ENCODE data around the gene ADGRB3.

DNA sequence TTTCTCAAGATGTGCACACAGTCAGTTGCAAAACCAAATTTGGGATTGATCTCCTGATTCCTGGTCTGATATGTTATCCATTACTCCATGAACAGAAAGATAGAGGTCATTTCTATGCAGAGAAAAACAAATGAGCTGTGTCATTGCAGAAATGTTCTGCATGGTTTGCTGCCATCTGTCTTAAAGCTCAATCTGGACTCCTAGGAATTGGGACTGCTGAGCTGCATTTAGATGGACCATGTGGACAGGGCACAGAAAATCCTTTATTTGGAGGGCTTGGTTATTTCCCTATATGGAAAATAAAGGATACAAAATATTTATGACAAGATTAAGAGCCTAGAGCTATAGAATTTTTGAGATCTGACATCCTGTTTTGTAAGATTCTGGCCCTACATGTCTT lies 91.3 kb downstream of the ADGRB3 start:
- TF ChIP-seq EZH2phosphoT487 (IDR thresholded peaks at IDR 0.05; ENCODE audit: borderline replicate concordance, low read depth) (no peak), FOXM1 (IDR thresholded peaks at IDR 0.05; ENCODE audit: low read depth) (no peak), MXI1 (IDR thresholded peaks at IDR 0.05; ENCODE audit: low read depth, low read length) (no peak), SMC3 (IDR thresholded peaks at IDR 0.05; ENCODE audit: low read depth, low read length) (no peak), RAD21 (IDR thresholded peaks at IDR 0.05; ENCODE audit: low read length) (no peak), POLR2AphosphoS5 (IDR thresholded peaks at IDR 0.05; ENCODE audit: low read depth, low read length) (no peak), MAX (IDR thresholded peaks at IDR 0.05; ENCODE audit: low read depth) (no peak), JUND (IDR thresholded peaks at IDR 0.05) (no peak), ELF1 (IDR thresholded peaks at IDR 0.05) (no peak), PBX3 (IDR thresholded peaks at IDR 0.05) (no peak), EP300 (IDR thresholded peaks at IDR 0.05; ENCODE audit: borderline replicate concordance in 1 of 2, low read depth in 1 of 2, low read length in 1 of 2) (no peak; a peak in 1 of 4 replicates)
- TF ChIP-seq, protein P1, sequence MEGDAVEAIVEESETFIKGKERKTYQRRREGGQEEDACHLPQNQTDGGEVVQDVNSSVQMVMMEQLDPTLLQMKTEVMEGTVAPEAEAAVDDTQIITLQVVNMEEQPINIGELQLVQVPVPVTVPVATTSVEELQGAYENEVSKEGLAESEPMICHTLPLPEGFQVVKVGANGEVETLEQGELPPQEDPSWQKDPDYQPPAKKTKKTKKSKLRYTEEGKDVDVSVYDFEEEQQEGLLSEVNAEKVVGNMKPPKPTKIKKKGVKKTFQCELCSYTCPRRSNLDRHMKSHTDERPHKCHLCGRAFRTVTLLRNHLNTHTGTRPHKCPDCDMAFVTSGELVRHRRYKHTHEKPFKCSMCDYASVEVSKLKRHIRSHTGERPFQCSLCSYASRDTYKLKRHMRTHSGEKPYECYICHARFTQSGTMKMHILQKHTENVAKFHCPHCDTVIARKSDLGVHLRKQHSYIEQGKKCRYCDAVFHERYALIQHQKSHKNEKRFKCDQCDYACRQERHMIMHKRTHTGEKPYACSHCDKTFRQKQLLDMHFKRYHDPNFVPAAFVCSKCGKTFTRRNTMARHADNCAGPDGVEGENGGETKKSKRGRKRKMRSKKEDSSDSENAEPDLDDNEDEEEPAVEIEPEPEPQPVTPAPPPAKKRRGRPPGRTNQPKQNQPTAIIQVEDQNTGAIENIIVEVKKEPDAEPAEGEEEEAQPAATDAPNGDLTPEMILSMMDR (IDR thresholded peaks at IDR 0.05), result no peak
- TF ChIP-seq, protein P2, sequence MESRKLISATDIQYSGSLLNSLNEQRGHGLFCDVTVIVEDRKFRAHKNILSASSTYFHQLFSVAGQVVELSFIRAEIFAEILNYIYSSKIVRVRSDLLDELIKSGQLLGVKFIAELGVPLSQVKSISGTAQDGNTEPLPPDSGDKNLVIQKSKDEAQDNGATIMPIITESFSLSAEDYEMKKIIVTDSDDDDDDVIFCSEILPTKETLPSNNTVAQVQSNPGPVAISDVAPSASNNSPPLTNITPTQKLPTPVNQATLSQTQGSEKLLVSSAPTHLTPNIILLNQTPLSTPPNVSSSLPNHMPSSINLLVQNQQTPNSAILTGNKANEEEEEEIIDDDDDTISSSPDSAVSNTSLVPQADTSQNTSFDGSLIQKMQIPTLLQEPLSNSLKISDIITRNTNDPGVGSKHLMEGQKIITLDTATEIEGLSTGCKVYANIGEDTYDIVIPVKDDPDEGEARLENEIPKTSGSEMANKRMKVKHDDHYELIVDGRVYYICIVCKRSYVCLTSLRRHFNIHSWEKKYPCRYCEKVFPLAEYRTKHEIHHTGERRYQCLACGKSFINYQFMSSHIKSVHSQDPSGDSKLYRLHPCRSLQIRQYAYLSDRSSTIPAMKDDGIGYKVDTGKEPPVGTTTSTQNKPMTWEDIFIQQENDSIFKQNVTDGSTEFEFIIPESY (IDR thresholded peaks at IDR 0.05; ENCODE audit: borderline replicate concordance, low read depth), result no peak
